Measurements from ENCODE around the gene GPATCH8. TPM values are rescaled to one million over a fixed set of nuclear protein-coding genes. Genes with fewer than 3 reads are reported as not detected.

GPATCH8 gene
- total RNA-seq, 4 donors from 2014 or later, result 55.1 to 71.2 (median 59.8) TPM

- Histone ChIP-seq H3K27me3 (peaks cover 0 to 12% of the 10 kb centered on the region in 2 donors), H3K4me3 (peak overlapping the region in 3 of 4 donors; percentile 54 to 74 (median 71)), H3K4me1 (peaks cover 0 to 38% (median 17%) of the 10 kb centered on the region in 4 donors), H3K36me3 (no peaks in the 10 kb centered on the region), H3K9me3 (no peaks in the 10 kb centered on the region), H3K27ac (no peak overlapping the region)
- WGBS, 2 donors, result 12 to 16% methylated on average over 4 to 8 of the region's 11 CpGs
- TF ChIP-seq EP300 (IDR thresholded peaks at IDR 0.05), result no peak
- TF ChIP-seq, protein P1, sequence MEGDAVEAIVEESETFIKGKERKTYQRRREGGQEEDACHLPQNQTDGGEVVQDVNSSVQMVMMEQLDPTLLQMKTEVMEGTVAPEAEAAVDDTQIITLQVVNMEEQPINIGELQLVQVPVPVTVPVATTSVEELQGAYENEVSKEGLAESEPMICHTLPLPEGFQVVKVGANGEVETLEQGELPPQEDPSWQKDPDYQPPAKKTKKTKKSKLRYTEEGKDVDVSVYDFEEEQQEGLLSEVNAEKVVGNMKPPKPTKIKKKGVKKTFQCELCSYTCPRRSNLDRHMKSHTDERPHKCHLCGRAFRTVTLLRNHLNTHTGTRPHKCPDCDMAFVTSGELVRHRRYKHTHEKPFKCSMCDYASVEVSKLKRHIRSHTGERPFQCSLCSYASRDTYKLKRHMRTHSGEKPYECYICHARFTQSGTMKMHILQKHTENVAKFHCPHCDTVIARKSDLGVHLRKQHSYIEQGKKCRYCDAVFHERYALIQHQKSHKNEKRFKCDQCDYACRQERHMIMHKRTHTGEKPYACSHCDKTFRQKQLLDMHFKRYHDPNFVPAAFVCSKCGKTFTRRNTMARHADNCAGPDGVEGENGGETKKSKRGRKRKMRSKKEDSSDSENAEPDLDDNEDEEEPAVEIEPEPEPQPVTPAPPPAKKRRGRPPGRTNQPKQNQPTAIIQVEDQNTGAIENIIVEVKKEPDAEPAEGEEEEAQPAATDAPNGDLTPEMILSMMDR (IDR thresholded peaks at IDR 0.05), result no peak
- no peak for TF ChIP-seq POLR2A (IDR thresholded peaks at IDR 0.05)
- DNase-seq (ENCODE audit: low spot score in 2 of 2), result no peak
Measured at GRCh38 chr17:44362459-44362948, 140.7 kb downstream of the GPATCH8 start.

DNA sequence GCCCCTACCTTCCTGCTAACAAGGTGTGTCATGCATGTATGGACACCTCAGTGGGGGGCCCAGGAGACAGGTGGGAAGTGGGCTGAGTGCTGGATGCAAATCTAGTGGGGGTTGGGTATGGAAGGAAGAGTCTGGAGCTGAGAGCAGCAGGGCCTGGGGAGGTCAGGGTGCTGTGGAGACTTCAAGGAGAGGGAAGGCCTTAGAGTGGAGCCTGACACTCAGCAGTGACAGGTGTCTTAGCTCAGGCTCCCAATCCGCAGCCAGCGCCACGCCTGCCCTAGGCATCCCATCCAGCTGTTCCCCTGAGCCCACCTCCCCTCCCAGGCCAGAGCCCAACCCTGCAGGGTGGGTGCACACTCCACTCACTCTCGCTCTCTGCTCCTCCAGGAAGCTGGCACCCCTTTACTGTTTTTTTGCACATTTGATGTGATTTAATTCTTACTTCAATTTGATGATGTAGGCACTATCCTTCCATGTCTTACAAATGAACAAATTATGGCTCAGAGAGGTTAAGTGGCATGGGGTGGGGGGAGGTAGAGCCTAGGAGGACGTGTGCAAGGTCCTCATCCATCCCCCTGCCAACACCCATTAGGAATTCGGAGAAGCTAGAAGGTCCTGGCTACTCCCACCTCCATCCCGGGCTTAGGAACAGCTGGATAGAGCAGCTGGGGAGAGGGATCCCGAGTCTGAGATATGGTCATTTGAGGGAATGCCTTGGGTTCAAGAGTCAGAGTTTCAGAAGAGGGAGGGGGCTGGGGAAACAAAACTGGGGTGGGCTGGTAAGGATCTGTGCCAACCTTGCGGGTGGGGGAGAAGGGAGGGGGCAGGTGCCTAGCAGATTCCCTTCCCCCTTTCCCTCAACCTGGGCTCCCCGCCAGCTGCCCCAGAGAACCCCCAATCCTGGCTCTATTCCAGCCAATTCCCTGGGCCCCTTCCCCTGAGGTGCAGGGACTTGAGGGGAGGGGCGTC lies 141.6 kb downstream of the GPATCH8 start:
- WGBS, 2 donors, result 49 to 52% methylated on average over 11 of the region's 11 CpGs
- DNase-seq (ENCODE audit: low spot score in 2 of 2), result no peak

GRCh38 chr17:44360826-44361225 lies 142.4 kb downstream of the GPATCH8 start:
- H3K4me3 ChIP-seq, result no peak overlapping the region
- H3K36me3 ChIP-seq, result no peaks in the 10 kb centered on the region
- no peak for DNase-seq (ENCODE audit: low spot score in 2 of 2)
- H3K9me3 ChIP-seq, result no peaks in the 10 kb centered on the region
- TF ChIP-seq, protein P1 (IDR thresholded peaks at IDR 0.05), result no peak
- no peak for TF ChIP-seq POLR2A (IDR thresholded peaks at IDR 0.05)
- TF ChIP-seq EP300 (IDR thresholded peaks at IDR 0.05), result no peak
- peaks cover 0 to 38% (median 17%) of the 10 kb centered on the region in 4 donors for H3K4me1 ChIP-seq
- no peak overlapping the region for H3K27ac ChIP-seq
- H3K27me3 ChIP-seq, result peaks cover 0 to 12% of the 10 kb centered on the region in 2 donors
- 33 to 38% methylated on average over 5 of the region's 5 CpGs for WGBS, 2 donors

More for the DNA sequence above, 141.6 kb downstream of the GPATCH8 start:
- peaks cover 0 to 12% of the 10 kb centered on the region in 2 donors for H3K27me3 ChIP-seq
- TF ChIP-seq, protein P1 (IDR thresholded peaks at IDR 0.05), result no peak
- TF ChIP-seq POLR2A (IDR thresholded peaks at IDR 0.05), result no peak
- no peak for TF ChIP-seq EP300 (IDR thresholded peaks at IDR 0.05)
- H3K9me3 ChIP-seq, result no peaks in the 10 kb centered on the region
- no peak overlapping the region for H3K4me3 ChIP-seq
- H3K4me1 ChIP-seq, result peaks cover 0 to 38% (median 17%) of the 10 kb centered on the region in 4 donors
- no peaks in the 10 kb centered on the region for H3K36me3 ChIP-seq
- H3K27ac ChIP-seq, result no peak overlapping the region

GRCh38 chr17:44360144-44360533 lies 143.1 kb downstream of the GPATCH8 start:
- H3K27me3 ChIP-seq, result peaks cover 0 to 12% of the 10 kb centered on the region in 2 donors
- peaks cover 0 to 38% (median 17%) of the 10 kb centered on the region in 4 donors for H3K4me1 ChIP-seq
- no peaks in the 10 kb centered on the region for H3K9me3 ChIP-seq
- H3K27ac ChIP-seq, result no peak overlapping the region
- TF ChIP-seq, protein P1 (IDR thresholded peaks at IDR 0.05), result no peak
- TF ChIP-seq EP300 (IDR thresholded peaks at IDR 0.05) (no peak), POLR2A (IDR thresholded peaks at IDR 0.05) (no peak)
- DNase-seq (ENCODE audit: low spot score in 2 of 2), result no peak
- 60 to 67% methylated on average over 6 of the region's 6 CpGs for WGBS, 2 donors
- no peak overlapping the region for H3K4me3 ChIP-seq
- H3K36me3 ChIP-seq, result no peaks in the 10 kb centered on the region
